T47D (cell line): ENCODE data around the gene MFAP4.

Source experiments
- DNase-seq, 2 experiments: peaks; one replicate each; pipeline versions ENCODE4 v3.0.0 to v3.0.0-alpha.2; 2011 to 2012; ENCODE audit warnings: low read depth in 1 of 2, low spot score in 1 of 2
- JUND ChIP-seq: IDR thresholded peaks from 2 replicates; pipeline ENCODE4 v1.6.1; 2012; ENCODE audit warnings: low read depth
- in situ Hi-C: cut with HindIII; loops from 2 replicates; pipeline ENCODE4 v1.10.0; 2016; ENCODE audit warnings: low sequenced_read_pairs, low pct_unique_long_range_greater_than_20kb

MFAP4 gene

DNA sequence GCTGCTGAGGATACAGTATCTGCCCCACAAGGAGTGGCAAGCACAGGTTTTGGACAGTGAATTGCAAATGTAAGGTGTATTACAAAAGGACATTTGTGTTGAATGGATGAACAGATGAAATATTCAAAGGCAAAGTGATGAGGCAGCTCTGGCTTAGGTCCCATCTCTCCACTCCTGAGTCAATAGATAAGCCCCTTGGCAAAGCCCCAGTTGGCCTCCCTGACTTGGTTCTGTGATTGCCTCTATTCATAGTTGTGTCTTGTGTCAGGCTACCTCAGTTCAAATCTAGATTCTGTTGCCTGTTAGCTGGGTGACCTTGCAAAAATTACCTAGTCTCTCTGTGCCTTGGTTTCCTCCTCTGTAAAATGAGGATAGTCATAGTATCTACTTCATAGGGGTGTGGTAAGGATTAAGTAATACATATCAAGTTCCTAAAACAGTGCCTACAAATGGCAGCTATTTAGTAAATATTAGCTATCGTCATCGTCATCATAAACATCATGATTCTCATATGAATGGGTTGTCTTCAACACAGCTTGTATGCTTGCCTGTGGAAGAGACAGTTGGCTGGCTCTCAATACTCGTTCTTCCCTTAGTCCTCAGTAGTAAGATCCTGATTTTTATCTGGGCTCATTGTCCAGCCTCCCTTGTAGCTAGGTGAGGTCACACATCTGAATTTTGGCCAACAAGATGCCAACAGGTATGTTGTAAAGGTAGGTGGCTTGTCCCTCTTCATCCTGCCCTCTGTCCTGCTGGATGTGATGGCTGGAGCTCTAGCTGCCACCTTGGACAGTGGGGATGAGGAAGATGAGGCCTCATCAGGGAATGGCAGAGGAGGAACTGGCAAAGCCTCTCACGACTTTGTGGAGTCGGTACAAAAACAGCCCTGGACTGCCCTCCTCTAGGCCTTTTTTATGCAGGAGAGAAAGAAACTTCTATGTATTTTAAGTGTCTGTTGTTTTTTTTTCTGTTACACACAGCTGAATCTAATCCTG lies 2.1 kb upstream of the MFAP4 start:
- in situ Hi-C loops: no loop called here
- no peak for TF ChIP-seq JUND
- DNase-seq: no peak

- in situ Hi-C loops: no loop called here
- DNase-seq: peak; percentile 48 to 78
- TF ChIP-seq JUND: no peak
These were observed 1.0 kb upstream of the MFAP4 start for GRCh38 chr17:19387921-19388521.

- in situ Hi-C loops: no loop called here
- TF ChIP-seq JUND: no peak
- DNase-seq: peak in 1 of 2 experiments; percentile 54
These were observed 700 bp downstream of the MFAP4 start for GRCh38 chr17:19386051-19386929.

- no peak for DNase-seq
- in situ Hi-C loops: no loop called here
- TF ChIP-seq JUND: no peak
These were observed 1.4 kb downstream of the MFAP4 start for GRCh38 chr17:19385521-19385983.

DNA sequence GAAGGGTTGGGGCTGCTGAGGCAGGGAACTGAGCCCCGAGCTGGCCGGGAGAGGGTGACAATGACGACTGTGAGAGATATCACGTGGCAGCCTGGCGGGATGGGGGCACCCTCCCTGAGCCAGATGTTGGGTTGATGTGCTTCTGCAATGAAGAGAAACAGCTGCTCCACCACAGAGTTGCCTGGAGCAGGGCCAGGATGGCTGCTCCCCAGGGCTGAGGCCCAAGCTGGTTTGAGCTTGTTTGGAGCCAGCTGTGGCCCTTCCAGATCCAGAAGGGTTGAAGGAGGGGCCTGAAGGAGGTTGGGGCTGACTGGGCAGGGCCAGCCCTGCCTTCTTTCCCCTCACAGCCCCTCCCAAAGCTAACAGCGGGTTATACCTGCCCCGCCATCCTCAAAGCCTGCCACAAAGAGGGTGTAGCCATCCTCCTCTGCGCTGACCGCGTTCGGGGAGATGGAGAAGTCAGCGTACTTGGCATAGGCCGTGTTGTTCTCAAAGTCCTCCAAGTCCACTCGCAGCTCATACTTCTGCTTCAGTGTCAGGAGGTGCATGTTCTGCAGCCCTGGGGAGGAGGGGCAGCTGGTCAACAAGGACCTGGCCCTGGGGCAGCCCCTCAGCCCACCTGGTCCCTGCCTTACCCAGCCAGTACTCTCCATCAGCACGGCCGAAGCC lies 2.1 kb downstream of the MFAP4 start:
- no peak for DNase-seq
- in situ Hi-C loops: no loop called here
- no peak for TF ChIP-seq JUND

DNA sequence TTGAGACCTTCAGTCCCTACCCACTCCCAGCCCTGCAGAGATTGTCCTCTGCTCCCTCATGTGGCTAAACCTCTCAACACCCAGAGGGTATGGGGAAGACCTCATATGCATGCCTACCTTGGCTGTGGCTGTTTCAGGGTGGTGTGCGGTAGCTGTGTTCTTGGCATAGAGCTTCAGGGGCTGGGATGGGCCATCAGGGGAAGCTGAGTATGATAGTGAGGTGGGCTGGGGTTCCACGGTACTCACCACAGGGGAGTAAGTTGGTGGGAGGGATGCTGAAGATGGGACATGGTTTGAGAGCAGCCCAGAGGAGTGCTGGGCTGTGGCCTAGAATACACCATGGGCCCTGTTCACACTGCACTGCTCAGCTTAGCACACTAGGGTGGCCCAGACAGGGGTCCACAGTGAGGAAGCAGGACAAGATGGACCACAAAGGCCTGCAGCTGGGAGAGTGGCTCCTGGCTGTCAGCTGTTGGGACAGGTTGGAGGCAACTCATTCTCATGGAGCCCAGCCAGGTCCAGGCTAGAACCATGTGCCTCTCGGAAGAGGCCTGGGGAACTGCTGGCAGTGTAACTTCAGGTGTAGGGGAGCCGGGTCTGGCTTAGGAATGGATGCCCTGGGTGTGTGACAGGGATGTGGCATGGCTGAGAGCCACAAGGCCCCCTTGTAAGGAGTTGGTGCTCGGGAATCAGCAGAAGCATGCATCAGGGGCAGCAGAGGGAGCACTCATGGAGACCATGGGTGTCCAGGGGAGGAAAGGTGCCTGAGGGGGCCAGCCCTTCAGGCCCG lies 3.1 kb downstream of the MFAP4 start:
- in situ Hi-C loops: no loop called here
- DNase-seq: no peak
- TF ChIP-seq JUND: no peak

DNA sequence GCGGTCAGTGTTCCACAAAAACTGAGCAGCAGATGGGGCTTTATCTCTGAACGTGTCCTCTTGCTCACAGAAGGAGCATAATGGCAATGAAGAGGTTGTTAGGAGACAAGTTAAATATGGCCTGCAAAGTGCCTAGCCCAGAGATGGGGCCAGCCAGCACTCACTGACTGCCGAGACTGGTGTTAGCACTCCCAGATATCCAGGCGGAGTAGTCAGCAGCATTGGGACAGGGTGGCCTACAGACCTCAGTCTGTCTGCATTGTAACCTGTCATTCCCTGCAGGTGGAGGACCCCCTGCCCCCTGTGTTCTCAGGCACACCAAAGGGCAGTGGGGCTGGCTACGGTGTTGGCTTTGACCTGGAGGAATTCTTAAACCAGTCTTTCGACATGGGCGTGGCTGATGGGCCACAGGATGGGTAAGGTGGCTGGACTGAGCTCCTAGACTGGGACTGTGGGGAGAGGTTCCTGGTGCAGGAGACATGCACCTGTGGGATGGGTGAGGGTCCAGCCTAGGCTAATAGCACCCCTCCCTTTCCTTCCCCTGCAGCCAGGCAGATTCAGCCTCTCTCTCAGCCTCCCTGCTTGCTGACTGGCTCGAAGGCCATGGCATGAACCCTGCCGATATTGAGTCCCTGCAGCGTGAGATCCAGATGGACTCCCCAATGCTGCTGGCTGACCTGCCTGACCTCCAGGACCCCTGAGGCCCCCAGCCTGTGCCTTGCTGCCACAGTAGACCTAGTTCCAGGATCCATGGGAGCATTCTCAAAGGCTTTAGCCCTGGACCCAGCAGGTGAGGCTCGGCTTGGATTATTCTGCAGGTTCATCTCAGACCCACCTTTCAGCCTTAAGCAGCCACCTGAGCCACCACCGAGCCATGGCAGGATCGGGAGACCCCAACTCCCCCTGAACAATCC lies 4.2 kb downstream of the MFAP4 start:
- DNase-seq: no peak
- in situ Hi-C loops: no loop called here

GRCh38 chr17:19381741-19382444 lies 5.1 kb downstream of the MFAP4 start:
- TF ChIP-seq JUND: no peak
- DNase-seq: no peak
- in situ Hi-C loops: no loop called here

More for the DNA sequence above, 4.2 kb downstream of the MFAP4 start:
- no peak for TF ChIP-seq JUND

DNA sequence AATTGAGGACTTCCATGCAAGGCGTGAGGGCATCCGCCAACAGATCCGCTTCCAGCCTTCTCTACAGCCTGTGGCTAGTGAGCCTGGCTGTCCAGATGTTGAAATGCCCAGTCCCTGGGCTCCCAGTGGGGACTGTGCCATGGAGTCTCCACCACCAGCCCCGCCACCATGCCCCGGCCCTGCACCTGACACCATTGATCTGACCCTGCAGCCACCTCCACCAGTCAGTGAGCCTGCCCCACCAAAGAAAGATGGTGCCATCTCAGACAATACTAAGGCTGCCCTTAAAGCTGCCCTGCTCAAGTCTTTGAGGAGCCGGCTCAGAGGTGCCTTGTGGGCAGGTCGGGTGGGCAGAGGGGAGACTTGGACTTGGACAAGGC lies 5.6 kb downstream of the MFAP4 start:
- no peak for TF ChIP-seq JUND
- no peak for DNase-seq
- in situ Hi-C loops: no loop called here

DNA sequence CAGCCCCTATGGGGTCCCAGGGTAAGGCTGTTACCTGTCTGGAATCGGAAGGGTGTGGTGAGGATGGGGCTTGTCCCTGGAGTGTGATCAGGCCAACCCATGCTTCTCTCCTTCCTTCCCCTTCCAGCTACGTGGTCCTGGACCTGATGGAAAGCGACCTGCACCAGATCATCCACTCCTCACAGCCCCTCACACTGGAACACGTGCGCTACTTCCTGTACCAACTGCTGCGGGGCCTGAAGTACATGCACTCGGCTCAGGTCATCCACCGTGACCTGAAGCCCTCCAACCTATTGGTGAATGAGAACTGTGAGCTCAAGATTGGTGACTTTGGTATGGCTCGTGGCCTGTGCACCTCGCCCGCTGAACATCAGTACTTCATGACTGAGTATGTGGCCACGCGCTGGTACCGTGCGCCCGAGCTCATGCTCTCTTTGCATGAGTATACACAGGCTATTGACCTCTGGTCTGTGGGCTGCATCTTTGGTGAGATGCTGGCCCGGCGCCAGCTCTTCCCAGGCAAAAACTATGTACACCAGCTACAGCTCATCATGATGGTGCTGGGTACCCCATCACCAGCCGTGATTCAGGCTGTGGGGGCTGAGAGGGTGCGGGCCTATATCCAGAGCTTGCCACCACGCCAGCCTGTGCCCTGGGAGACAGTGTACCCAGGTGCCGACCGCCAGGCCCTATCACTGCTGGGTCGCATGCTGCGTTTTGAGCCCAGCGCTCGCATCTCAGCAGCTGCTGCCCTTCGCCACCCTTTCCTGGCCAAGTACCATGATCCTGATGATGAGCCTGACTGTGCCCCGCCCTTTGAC lies 6.3 kb downstream of the MFAP4 start:
- no peak for TF ChIP-seq JUND
- no peak for DNase-seq
- in situ Hi-C loops: no loop called here
